Spleen (tissue), 7 donors: ENCODE measurements around the gene BACH2.
"Not testable (repeated sequence)": the region's sequence is repeated elsewhere in the genome, so short reads cannot be mapped to it uniquely, and the experiment has no call there.

Experiments used
- CTCF ChIP-seq, 11 experiments: fragments of 200-600 bp in 7 of 11; fragments of 450-650 bp in 4 of 11; sonication (generic) in 4 of 11; IDR thresholded peaks in 8 of 11; conservative IDR thresholded peaks in 3 of 11; 1 replicate in 7 of 11; 2 replicates in 4 of 11; pipeline versions ENCODE4 v1.4.0 to v1.8.0; 2016 to 2021; ENCODE audit warnings: antibody characterized with exemption in 11 of 11, inconsistent platforms in 4 of 11, mild to moderate bottlenecking in 1 of 11
- POLR2A ChIP-seq, 3 donors: fragments of 450-650 bp; IDR thresholded peaks; one replicate each; pipeline ENCODE4 v1.5.1; 2017; ENCODE audit warnings: antibody characterized with exemption in 3 of 3, mild to moderate bottlenecking in 1 of 3
- POLR2AphosphoS5 ChIP-seq, 3 donors: sonication (generic); formaldehyde crosslinking; IDR thresholded peaks; one replicate each; pipeline ENCODE4 v1.5.1; 2017; ENCODE audit warnings: antibody characterized with exemption in 3 of 3
- donor health status: DM: no; HTN: no; CAD: no; lungs with moderate emphysema.
- donor health status: DM: no; HTN: no; CAD: no.
- donor health status: DM: no; HTN: no; CAD: no.

- not testable (repeated sequence) for TF ChIP-seq CTCF (IDR thresholded peaks at IDR 0.05 in 8 of 11, conservative IDR thresholded peaks at IDR 0.05 in 3 of 11); POLR2A (IDR thresholded peaks at IDR 0.05); POLR2AphosphoS5 (IDR thresholded peaks at IDR 0.05)
Observed at GRCh38 chr6:89890845-89891528, 405.7 kb downstream of the BACH2 start.
